HepG2 (cell line): Measurements from ENCODE around the gene CDYL. TPM values are rescaled to one million over a fixed set of nuclear protein-coding genes. Genes with fewer than 3 reads are reported as not detected.

Experiments used
- ZBTB40 ChIP-seq, 2 experiments: fragments of 450-650 bp in 1 of 2; sonication (generic) in 1 of 2; formaldehyde crosslinking in 1 of 2; IDR thresholded peaks; 2 replicates each; pipeline versions ENCODE4 v1.6.1 to v1.8.0; 2016 to 2022; ENCODE audit warnings: antibody characterized with exemption in 1 of 2, mild to moderate bottlenecking in 1 of 2, missing genetic modification reagents in 1 of 2
- polyA plus RNA-seq, 8 experiments: library from polyadenylated mRNA; depleted of rRNA in 3 of 8; stranded (reverse) in 7 of 8; unstranded in 1 of 8; fragments of >200 nt; fragmentation: Illumina TruSeq in 4 of 8; extraction: Trizol in 4 of 8; gene quantifications; 2 replicates each; pipeline versions ENCODE4 v1.2.1 to v1.2.3, GENCODE V29; 2011 to 2016; ENCODE audit warnings: low read depth in 4 of 8, missing spikeins in 1 of 8, mixed read lengths in 1 of 8; ENCODE audit not compliant: insufficient read depth in 1 of 8
- total RNA-seq, 5 experiments: library from RNA; depleted of rRNA; stranded (reverse); fragments of >200 nt; fragmentation: Illumina TruSeq; extraction: Trizol; gene quantifications; 2 replicates each; pipeline ENCODE4 v1.2.3, GENCODE V29; 2016; ENCODE audit warnings: low read depth in 1 of 5

The CDYL gene
- total and polyA plus RNA-seq, 2 of the 13 experiments (the other 11 are each of a cell fraction or from before 2014, with no cell fraction given), result 22.8 to 105 TPM

- TF ChIP-seq ZBTB40 (IDR thresholded peaks at IDR 0.05) (no peak), ZBTB40 (CRISPR knock-in tag; IDR thresholded peaks at IDR 0.05) (0 out of 2 replicates have a peak, but pooled peaks have one; percentile 31)
Measured at GRCh38 chr6:4913705-4914419, 137.7 kb downstream of the CDYL start (continued).
